Mucosa of gallbladder (tissue), 1 donor: ENCODE measurements around the gene LTBR. TPM values are rescaled to one million over a fixed set of nuclear protein-coding genes. Genes with fewer than 3 reads are reported as not detected.

ENCODE experiments used
- DNase-seq: peaks from one replicate; pipeline ENCODE4 v3.0.0-alpha.2; 2020; ENCODE audit warnings: low spot score
- total RNA-seq: library from RNA; stranded (reverse); gene quantifications from one replicate; pipeline ENCODE4 v1.2.1, GENCODE V29; 2021
- donor health status: DM: no; HTN: no; CAD: no.

LTBR gene
- total RNA-seq, 1 donor from 2014 or later: 180 TPM

GRCh38 chr12:6346942-6347341, 37.0 kb upstream of the LTBR start:
- no peak for DNase-seq

GRCh38 chr12:6347367-6348338, 36.3 kb upstream of the LTBR start:
- DNase-seq: peak; percentile 78

- no peak for DNase-seq
Measured at GRCh38 chr12:6351622-6352021, 32.3 kb upstream of the LTBR start.

- no peak for DNase-seq
Measured at GRCh38 chr12:6352193-6353173, 31.5 kb upstream of the LTBR start.

- no peak for DNase-seq
Measured at GRCh38 chr12:6354495-6355393, 29.2 kb upstream of the LTBR start.

GRCh38 chr12:6355491-6356373, 28.2 kb upstream of the LTBR start:
- DNase-seq: no peak

- DNase-seq: no peak
Measured at GRCh38 chr12:6356374-6356820, 27.6 kb upstream of the LTBR start.

GRCh38 chr12:6358881-6359280, 25.1 kb upstream of the LTBR start:
- no peak for DNase-seq

DNA sequence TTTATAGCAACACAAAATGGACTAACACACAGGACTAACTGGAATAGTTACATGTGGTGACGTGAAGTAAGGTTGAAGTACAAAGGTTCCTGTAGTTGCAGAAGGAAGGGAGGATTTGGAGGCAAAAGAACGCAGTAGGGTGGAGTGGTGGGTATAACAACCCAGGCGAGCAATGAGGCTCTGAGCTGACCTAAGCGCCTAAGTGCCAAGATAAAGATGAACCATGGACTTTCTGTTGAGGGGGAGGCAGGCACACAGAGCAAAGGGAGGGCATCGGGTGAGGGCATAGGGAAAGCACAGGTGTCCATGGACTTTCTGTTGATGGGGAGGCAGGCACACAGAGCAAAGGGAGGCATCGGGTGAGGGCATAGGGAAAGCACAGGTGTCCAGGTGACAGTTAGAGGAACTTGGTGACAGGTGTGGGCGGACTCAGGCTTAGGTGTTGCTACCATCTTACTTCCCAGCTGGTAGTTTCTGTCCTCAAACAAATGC, 23.8 kb upstream of the LTBR start:
- DNase-seq: no peak

DNA sequence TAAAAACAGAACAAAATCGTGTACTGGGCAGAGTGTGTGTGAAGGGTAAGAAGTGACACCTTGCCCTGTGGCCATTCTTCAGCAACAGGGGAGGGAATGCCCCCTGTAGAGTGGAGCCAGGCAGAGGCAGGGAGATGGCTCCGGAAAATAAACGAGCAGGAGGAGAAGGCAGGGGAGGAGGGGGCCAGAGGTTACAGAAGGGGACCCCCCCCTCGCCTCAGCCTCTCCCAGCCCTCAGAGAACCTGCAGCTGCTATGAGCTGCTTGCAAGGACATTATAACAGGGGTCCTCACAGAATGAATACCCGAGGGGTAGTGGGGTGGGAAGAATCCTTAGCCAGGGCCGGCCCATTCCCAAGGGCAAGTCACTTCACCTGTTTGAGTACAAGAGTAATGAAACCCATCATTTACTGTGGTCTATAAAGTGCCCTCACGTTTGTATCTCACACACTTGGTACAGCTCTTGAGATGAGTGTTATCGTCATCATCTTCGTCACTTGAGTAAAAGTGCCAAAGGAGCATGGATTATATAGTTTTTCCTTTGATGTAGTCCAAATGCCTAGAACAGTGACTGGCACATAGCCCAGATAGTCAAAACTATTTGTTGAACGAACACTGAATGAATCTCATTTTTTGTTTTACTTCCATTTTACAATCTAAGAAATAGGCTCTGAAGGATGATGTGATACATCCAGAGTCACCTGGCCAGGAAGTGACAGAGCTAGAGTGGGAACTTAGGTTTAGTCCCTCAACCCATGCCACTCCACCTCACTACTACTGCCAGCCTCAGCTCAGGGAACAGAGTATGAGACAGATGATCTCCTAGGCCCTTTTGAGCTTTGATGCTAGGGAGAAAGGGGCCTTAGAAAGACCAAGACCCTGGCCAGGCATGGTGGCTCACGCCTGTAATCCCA, 23.1 kb upstream of the LTBR start:
- no peak for DNase-seq

DNA sequence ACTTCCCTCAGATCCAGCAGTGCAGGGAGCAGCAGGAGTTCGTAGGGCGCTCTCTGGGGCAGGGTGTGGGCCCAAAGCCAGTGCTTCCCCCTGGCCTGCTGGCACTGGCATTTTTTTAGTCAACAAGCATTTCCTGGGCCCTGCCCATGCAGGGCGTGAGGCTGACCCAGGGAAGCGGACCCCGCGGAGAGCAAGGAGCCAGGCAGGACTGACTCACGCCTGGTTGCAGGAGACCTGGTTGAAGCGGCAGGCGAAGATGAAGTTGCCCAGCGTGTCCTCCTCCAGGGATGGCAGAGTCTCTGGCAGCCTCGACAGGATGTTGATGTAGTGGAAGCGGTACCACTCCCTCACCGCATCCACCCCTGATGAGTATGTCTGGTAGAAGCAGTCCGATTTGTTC, 22.1 kb upstream of the LTBR start:
- peak; percentile 79 for DNase-seq

DNA sequence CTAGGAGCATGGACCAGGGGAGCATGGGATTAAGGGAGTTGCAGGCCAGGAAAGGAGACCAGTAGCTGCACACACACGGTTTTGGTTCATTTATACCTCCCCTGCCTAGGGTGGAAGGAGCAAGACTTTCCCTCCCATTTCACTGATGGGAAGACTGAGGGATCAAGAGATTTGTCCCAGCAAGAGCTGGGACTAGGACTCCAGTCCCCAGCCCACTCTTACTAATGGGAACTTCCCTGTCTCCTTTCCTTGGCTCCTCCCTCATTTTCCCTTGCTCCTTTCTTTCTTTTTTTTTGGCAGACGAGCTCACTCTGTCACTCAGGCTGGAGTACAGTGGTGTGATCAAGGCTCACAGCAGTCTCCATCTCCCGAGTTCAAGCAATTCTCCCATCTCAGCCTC, 21.6 kb upstream of the LTBR start:
- DNase-seq: no peak

- no peak for DNase-seq
Measured at GRCh38 chr12:6363010-6363329, 21.0 kb upstream of the LTBR start.

GRCh38 chr12:6363330-6364043, 20.5 kb upstream of the LTBR start:
- peak; percentile 71 for DNase-seq

GRCh38 chr12:6364044-6364374, 20.0 kb upstream of the LTBR start:
- DNase-seq: no peak

DNA sequence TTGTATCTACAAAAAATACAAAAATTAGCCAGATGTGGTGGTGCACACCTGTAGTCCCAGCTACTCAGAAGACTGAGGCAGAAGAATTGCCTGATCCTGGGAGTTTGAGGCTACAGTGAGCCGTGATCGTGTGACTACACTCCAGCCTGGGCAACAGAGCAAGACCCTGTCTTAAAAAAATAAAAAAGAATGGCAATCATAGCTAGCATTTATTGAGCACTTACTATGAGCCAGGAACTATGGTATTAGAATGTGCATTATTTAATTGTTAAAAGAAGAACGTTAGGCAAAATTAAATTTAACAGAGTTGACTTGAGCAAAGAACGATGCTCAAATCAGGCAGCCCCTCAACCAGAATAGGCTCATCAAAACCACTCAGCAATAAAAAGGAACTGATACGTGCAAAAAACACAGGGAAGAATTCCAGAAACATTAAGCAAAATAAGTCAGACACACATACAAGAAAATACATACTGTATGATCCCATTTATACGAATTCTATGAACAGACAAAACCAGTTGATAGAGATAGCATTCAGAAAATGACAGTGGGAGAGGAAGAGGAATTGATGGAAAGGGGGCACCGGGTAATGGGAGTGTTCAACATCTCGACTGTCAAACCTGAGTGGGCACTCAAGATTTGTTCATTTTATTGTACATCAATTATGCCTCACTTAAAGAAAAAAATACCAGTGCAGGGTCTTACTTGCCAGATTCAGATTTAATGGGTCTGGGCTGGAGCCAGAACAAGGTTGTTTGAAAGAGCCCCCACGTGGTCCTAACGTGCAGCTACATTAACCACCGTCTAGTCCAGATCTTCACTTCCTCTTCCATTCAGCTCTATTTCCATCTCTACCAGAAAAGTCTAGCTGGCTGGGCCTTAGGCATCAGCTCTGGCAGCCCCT, 16.6 kb upstream of the LTBR start:
- no peak for DNase-seq
